Ishikawa (cell line): ENCODE results near the gene C19orf53.

Experiments used
- CEBPB ChIP-seq: IDR thresholded peaks from 2 replicates; pipeline ENCODE4 v1.6.1; 2012
- FOXM1 ChIP-seq: IDR thresholded peaks from 2 replicates; pipeline ENCODE4 v1.6.1; 2012; ENCODE audit warnings: low read depth, borderline replicate concordance
- RAD21 ChIP-seq: IDR thresholded peaks from 2 replicates; pipeline ENCODE4 v1.6.1; 2012; ENCODE audit warnings: low read depth
- ZBTB7A ChIP-seq: IDR thresholded peaks from 2 replicates; pipeline ENCODE4 v1.6.1; 2012; ENCODE audit warnings: low read depth

DNA sequence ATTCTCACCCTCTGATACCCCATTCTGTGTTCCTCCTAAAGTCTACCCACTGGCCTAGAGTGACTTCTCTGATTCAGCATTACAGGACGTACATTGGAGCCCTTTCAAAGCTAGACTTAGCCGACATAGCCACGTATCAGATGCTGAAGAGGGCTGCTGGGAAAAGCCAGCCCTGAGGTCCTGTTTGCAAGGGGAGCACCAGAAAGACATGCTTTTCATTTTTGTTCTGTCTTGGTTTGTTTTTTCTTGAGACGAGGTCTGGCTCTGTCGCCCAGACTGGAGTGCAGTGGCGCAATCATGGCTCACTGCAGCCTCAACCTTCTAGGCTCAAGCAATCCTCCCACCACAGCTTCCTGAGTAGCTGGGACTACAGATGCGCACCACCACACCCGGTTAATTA is 14.7 kb downstream of the C19orf53 start:
- no peak for TF ChIP-seq RAD21
- no peak for TF ChIP-seq ZBTB7A
- TF ChIP-seq CEBPB, result no peak
- no peak for TF ChIP-seq FOXM1
